Fibroblast of skin of left quadriceps (primary cell): Measurements from ENCODE around the gene NUP133.
"Not testable (repeated sequence)": the region's sequence is repeated elsewhere in the genome, so short reads cannot be mapped to it uniquely, and the experiment has no call there.

ENCODE experiments used
- DNase-seq, 2 experiments: peaks; one replicate each; pipeline ENCODE4 v3.0.0-alpha.2; 2013; ENCODE audit warnings: low read depth in 2 of 2

Gene NUP133

GRCh38 chr1:229507951-229508822 is at the start of gene NUP133:
TSS of gene NUP133 (minus strand) at chr1:229508341. CDS start at chr1:229508249, 92 bp downstream.
- DNase-seq, result peak; percentile 96

GRCh38 chr1:229557200-229557850 is 49.2 kb upstream of the NUP133 start:
- no peak for DNase-seq

GRCh38 chr1:229554886-229555621 is 46.9 kb upstream of the NUP133 start:
- peak; percentile 24 to 26 for DNase-seq

- no peak for DNase-seq
Observed at GRCh38 chr1:229553621-229554130, 45.5 kb upstream of the NUP133 start.

GRCh38 chr1:229552732-229553131 is 44.6 kb upstream of the NUP133 start:
- no peak for DNase-seq

- no peak for DNase-seq
Observed at GRCh38 chr1:229550812-229551567, 42.8 kb upstream of the NUP133 start.

GRCh38 chr1:229547542-229547941 is 39.4 kb upstream of the NUP133 start:
- DNase-seq, result no peak

- DNase-seq, result no peak
Observed at GRCh38 chr1:229544587-229544986, 36.4 kb upstream of the NUP133 start.

GRCh38 chr1:229539863-229540506 is 31.8 kb upstream of the NUP133 start:
- no peak for DNase-seq

GRCh38 chr1:229538945-229539344 is 30.8 kb upstream of the NUP133 start:
- DNase-seq, result no peak

GRCh38 chr1:229537894-229538293 is 29.8 kb upstream of the NUP133 start:
- no peak for DNase-seq

GRCh38 chr1:229536982-229537381 is 28.8 kb upstream of the NUP133 start:
- DNase-seq, result no peak

GRCh38 chr1:229535230-229535629 is 27.1 kb upstream of the NUP133 start:
- DNase-seq, result no peak

GRCh38 chr1:229531326-229531725 is 23.2 kb upstream of the NUP133 start:
- DNase-seq, result no peak

GRCh38 chr1:229529639-229530038 is 21.5 kb upstream of the NUP133 start:
- no peak for DNase-seq

GRCh38 chr1:229526695-229527094 is 18.6 kb upstream of the NUP133 start:
- no peak for DNase-seq

GRCh38 chr1:229523052-229523451 is 14.9 kb upstream of the NUP133 start:
- no peak for DNase-seq

GRCh38 chr1:229514578-229515275 is 6.6 kb upstream of the NUP133 start:
- peak; percentile 39 to 42 for DNase-seq

GRCh38 chr1:229511625-229512024 is 3.5 kb upstream of the NUP133 start:
- DNase-seq, result not testable (repeated sequence)

- DNase-seq, result not testable (repeated sequence)
Observed at GRCh38 chr1:229511201-229511600, 3.1 kb upstream of the NUP133 start.
